Fibroblast of lung (primary cell): ENCODE data around the gene STX4. TPM values are rescaled to one million over a fixed set of nuclear protein-coding genes. Genes with fewer than 3 reads are reported as not detected.

ENCODE experiments used
- DNase-seq, 2 donors: peaks; one replicate each; pipeline versions ENCODE4 v3.0.0 to v3.0.0-alpha.2; 2010; ENCODE audit warnings: low read depth in 2 of 2
- H2AFZ ChIP-seq: 2 replicates; pipeline ENCODE4 v1.5.1; 2012; ENCODE audit warnings: low read length, control low read depth, inconsistent platforms
- H3K27ac ChIP-seq: 2 replicates; pipeline ENCODE4 v1.5.1; 2011; ENCODE audit warnings: low read length, control low read depth; ENCODE audit not compliant: insufficient read depth
- H3K27me3 ChIP-seq: 2 replicates; pipeline ENCODE4 v1.5.1; 2011; ENCODE audit warnings: mild to moderate bottlenecking, low read length; ENCODE audit not compliant: control insufficient read depth, insufficient read depth
- H3K36me3 ChIP-seq: 2 replicates; pipeline ENCODE4 v1.5.1; 2011; ENCODE audit warnings: low read length; ENCODE audit not compliant: control insufficient read depth, insufficient read depth
- H3K4me1 ChIP-seq: 2 replicates; pipeline ENCODE4 v1.5.1; 2011; ENCODE audit warnings: low read length; ENCODE audit not compliant: control insufficient read depth, insufficient read depth; ENCODE audit errors: extremely low read depth
- H3K4me2 ChIP-seq: 2 replicates; pipeline ENCODE4 v1.5.1; 2011; ENCODE audit warnings: low read length, control low read depth; ENCODE audit not compliant: insufficient read depth; ENCODE audit errors: extremely low read depth
- H3K4me3 ChIP-seq, 4 experiments: fragments of 200-600 bp in 1 of 4; sonication (generic) in 1 of 4; replicated peaks in 1 of 4; 2 replicates each; pipeline ENCODE4 v1.5.1; 2011 to 2016; ENCODE audit warnings: low read length in 4 of 4, low read depth in 3 of 4, mild to moderate bottlenecking in 3 of 4, control low read depth in 2 of 4, inconsistent platforms in 1 of 4, mixed read lengths in 1 of 4; ENCODE audit not compliant: insufficient read depth in 1 of 4; ENCODE audit errors: control extremely low read depth in 1 of 4
- H3K79me2 ChIP-seq: 2 replicates; pipeline ENCODE4 v1.5.1; 2012; ENCODE audit warnings: mild to moderate bottlenecking, low read length, inconsistent platforms; ENCODE audit not compliant: control insufficient read depth, insufficient read depth
- H3K9ac ChIP-seq: 2 replicates; pipeline ENCODE4 v1.5.1; 2011; ENCODE audit warnings: mild to moderate bottlenecking, low read length, control low read depth; ENCODE audit not compliant: insufficient read depth
- H3K9me3 ChIP-seq: 2 replicates; pipeline ENCODE4 v1.5.1; 2012; ENCODE audit warnings: low read depth, low read length; ENCODE audit not compliant: control insufficient read depth, insufficient read depth
- H4K20me1 ChIP-seq: 2 replicates; pipeline ENCODE4 v1.5.1; 2011; ENCODE audit warnings: low read length; ENCODE audit not compliant: control insufficient read depth, insufficient read depth; ENCODE audit errors: extremely low read depth
- EZH2 ChIP-seq: IDR thresholded peaks from 2 replicates; pipeline ENCODE4 v1.5.1; 2012; ENCODE audit warnings: low read length, control low read depth, mild to moderate bottlenecking; ENCODE audit errors: missing control alignments
- polyA plus RNA-seq, 2 donors: library from polyadenylated mRNA; depleted of rRNA in 1 of 2; stranded (reverse) in 1 of 2; unstranded in 1 of 2; fragments of >200 nt; gene quantifications; 2 replicates each; pipeline ENCODE4 v1.2.1, GENCODE V29; 2011 to 2012; ENCODE audit warnings: missing spikeins in 1 of 2
- total RNA-seq: library from RNA; depleted of rRNA; stranded (reverse); fragments of >200 nt; gene quantifications from 2 replicates; pipeline ENCODE4 v1.2.1, GENCODE V29; 2014
- TF ChIP-seq, protein P1 (sequence below), 2 donors: IDR thresholded peaks in 1 of 2; conservative IDR thresholded peaks in 1 of 2; 1 replicate in 1 of 2; 2 replicates in 1 of 2; pipeline ENCODE4 v1.5.1; 2011 to 2012; ENCODE audit warnings: low read length in 2 of 2, control low read depth in 1 of 2, inconsistent platforms in 1 of 2, low read depth in 1 of 2, mild to moderate bottlenecking in 1 of 2

Gene STX4
- total and polyA plus RNA-seq, 2 donors (not counting 1 experiment from before 2014, with no cell fraction given): 37.5 to 42.8 TPM

GRCh38 chr16:31087971-31088370 lies 54.6 kb downstream of the STX4 start:
- no peak for DNase-seq
- Histone ChIP-seq H3K4me2 (no peak overlapping the region), H3K27ac (no peak overlapping the region), H3K9ac (no peak overlapping the region), H2AFZ (no peak overlapping the region), H3K36me3 (peaks cover 22% of the 10 kb centered on the region), H3K27me3 (no peaks in the 10 kb centered on the region), H3K9me3 (no peaks in the 10 kb centered on the region), H3K79me2 (peaks cover 11% of the 10 kb centered on the region), H4K20me1 (no peaks in the 10 kb centered on the region), H3K4me1 (peaks cover 3% of the 10 kb centered on the region), H3K4me3 (no peak overlapping the region)
- TF ChIP-seq EZH2: no peak
- TF ChIP-seq, protein P1, sequence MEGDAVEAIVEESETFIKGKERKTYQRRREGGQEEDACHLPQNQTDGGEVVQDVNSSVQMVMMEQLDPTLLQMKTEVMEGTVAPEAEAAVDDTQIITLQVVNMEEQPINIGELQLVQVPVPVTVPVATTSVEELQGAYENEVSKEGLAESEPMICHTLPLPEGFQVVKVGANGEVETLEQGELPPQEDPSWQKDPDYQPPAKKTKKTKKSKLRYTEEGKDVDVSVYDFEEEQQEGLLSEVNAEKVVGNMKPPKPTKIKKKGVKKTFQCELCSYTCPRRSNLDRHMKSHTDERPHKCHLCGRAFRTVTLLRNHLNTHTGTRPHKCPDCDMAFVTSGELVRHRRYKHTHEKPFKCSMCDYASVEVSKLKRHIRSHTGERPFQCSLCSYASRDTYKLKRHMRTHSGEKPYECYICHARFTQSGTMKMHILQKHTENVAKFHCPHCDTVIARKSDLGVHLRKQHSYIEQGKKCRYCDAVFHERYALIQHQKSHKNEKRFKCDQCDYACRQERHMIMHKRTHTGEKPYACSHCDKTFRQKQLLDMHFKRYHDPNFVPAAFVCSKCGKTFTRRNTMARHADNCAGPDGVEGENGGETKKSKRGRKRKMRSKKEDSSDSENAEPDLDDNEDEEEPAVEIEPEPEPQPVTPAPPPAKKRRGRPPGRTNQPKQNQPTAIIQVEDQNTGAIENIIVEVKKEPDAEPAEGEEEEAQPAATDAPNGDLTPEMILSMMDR (conservative IDR thresholded peaks at IDR 0.05 in 1 of 2, IDR thresholded peaks at IDR 0.05 in 1 of 2; ENCODE audit: low read depth in 1 of 2, low read length in 2 of 2): no peak

- DNase-seq: no peak
- peaks cover 15% of the 10 kb centered on the region for H3K79me2 ChIP-seq
- no peak within 1 kb of the TSS for H3K9ac ChIP-seq
- peaks cover 3% of the 10 kb centered on the region for H3K4me1 ChIP-seq
- H3K4me2 ChIP-seq: no peak within 1 kb of the TSS
- peaks cover 22% of the 10 kb centered on the region for H3K36me3 ChIP-seq
- H3K27ac ChIP-seq: no peak within 1 kb of the TSS
- no peak within 1 kb of the TSS for H2AFZ ChIP-seq
- H3K9me3 ChIP-seq: no peaks in the 10 kb centered on the region
- TF ChIP-seq, protein P1 (conservative IDR thresholded peaks at IDR 0.05 in 1 of 2, IDR thresholded peaks at IDR 0.05 in 1 of 2; ENCODE audit: low read depth in 1 of 2, low read length in 2 of 2): no peak
- no peak for TF ChIP-seq EZH2
- H4K20me1 ChIP-seq: no peaks in the 10 kb centered on the region
- no peaks in the 10 kb centered on the region for H3K27me3 ChIP-seq
- no peak within 1 kb of the TSS for H3K4me3 ChIP-seq
Measured at GRCh38 chr16:31088459-31089183, 55.3 kb downstream of the STX4 start, which contains the start of gene PRSS53. TSS of gene PRSS53 (minus strand) at chr16:31088943. CDS start at chr16:31088809, 134 bp downstream.

- Histone ChIP-seq H3K4me3 (no peak overlapping the region), H3K79me2 (peaks cover 20% of the 10 kb centered on the region), H3K4me1 (peaks cover 3% of the 10 kb centered on the region), H4K20me1 (no peaks in the 10 kb centered on the region), H3K27ac (no peak overlapping the region), H3K27me3 (no peaks in the 10 kb centered on the region), H3K9me3 (no peaks in the 10 kb centered on the region), H3K4me2 (no peak overlapping the region), H3K36me3 (peaks cover 19% of the 10 kb centered on the region), H2AFZ (no peak overlapping the region), H3K9ac (no peak overlapping the region)
- TF ChIP-seq EZH2: no peak
- TF ChIP-seq, protein P1 (conservative IDR thresholded peaks at IDR 0.05 in 1 of 2, IDR thresholded peaks at IDR 0.05 in 1 of 2; ENCODE audit: low read depth in 1 of 2, low read length in 2 of 2): no peak
- no peak for DNase-seq
Measured at GRCh38 chr16:31089199-31089598, 55.8 kb downstream of the STX4 start.

Other genes with a start within 250 kb of the STX4 start
- gene ZNF629, start 246.4 kb upstream of the STX4 start, total RNA-seq: 6.4 and 7.3 TPM in 2 replicates
- 5.8 and 6.2 TPM in 2 replicates for gene ZNF629, start 246.4 kb upstream of the STX4 start, polyA plus RNA-seq
- 28.2 and 31.3 TPM in 2 replicates for gene BCL7C, start 139.5 kb upstream of the STX4 start, total RNA-seq
- 24.8 and 25.6 TPM in 2 replicates for gene BCL7C, start 139.5 kb upstream of the STX4 start, polyA plus RNA-seq
- 1.8 and 5.3 TPM in 2 replicates for gene CTF1, start 136.9 kb upstream of the STX4 start, total RNA-seq
- 8.8 and 9.8 TPM in 2 replicates for gene CTF1, start 136.9 kb upstream of the STX4 start, polyA plus RNA-seq
- gene FBXL19, start 110.0 kb upstream of the STX4 start, total RNA-seq: 13.1 and 14.5 TPM in 2 replicates
- gene FBXL19, start 110.0 kb upstream of the STX4 start, polyA plus RNA-seq: 3.1 and 3.9 TPM in 2 replicates
- gene ORAI3, start 84.5 kb upstream of the STX4 start, total RNA-seq: 44.2 and 74.1 TPM in 2 replicates
- gene ORAI3, start 84.5 kb upstream of the STX4 start, polyA plus RNA-seq: 24.6 and 41.1 TPM in 2 replicates
- 1.5 and 3.5 TPM in 2 replicates for gene SETD1A, start 75.8 kb upstream of the STX4 start, total RNA-seq
- gene SETD1A, start 75.8 kb upstream of the STX4 start, polyA plus RNA-seq: 1.4 and 2.3 TPM in 2 replicates
- gene HSD3B7, start 48.4 kb upstream of the STX4 start, total RNA-seq: 32.9 and 47.9 TPM in 2 replicates
- gene HSD3B7, start 48.4 kb upstream of the STX4 start, polyA plus RNA-seq: 13.2 and 15.9 TPM in 2 replicates
- gene STX1B, start 22.9 kb upstream of the STX4 start, total RNA-seq: 1.3 and 2.1 TPM in 2 replicates
- 1.3 and 4.2 TPM in 2 replicates for gene STX1B, start 22.9 kb upstream of the STX4 start, polyA plus RNA-seq
- 9.0 and 12.1 TPM in 2 replicates for gene ZNF668, start 40.7 kb downstream of the STX4 start, total RNA-seq
- gene ZNF668, start 40.7 kb downstream of the STX4 start, polyA plus RNA-seq: 8.1 and 13.8 TPM in 2 replicates
- 12.3 and 13.2 TPM in 2 replicates for gene ZNF646, start 40.9 kb downstream of the STX4 start, total RNA-seq
- gene ZNF646, start 40.9 kb downstream of the STX4 start, polyA plus RNA-seq: 2.6 and 2.7 TPM in 2 replicates
- 1.0 and 1.7 TPM in 2 replicates for gene PRSS53, start 55.4 kb downstream of the STX4 start, total RNA-seq
- gene PRSS53, start 55.4 kb downstream of the STX4 start, polyA plus RNA-seq: 0.61 and 0.78 TPM in 2 replicates
- gene VKORC1, start 61.2 kb downstream of the STX4 start, total RNA-seq: 94.0 and 118 TPM in 2 replicates
- 264 and 301 TPM in 2 replicates for gene VKORC1, start 61.2 kb downstream of the STX4 start, polyA plus RNA-seq
- gene BCKDK, start 74.8 kb downstream of the STX4 start, total RNA-seq: 12.6 and 18.5 TPM in 2 replicates
- gene BCKDK, start 74.8 kb downstream of the STX4 start, polyA plus RNA-seq: 34.8 and 42.2 TPM in 2 replicates
- gene KAT8, start 84.1 kb downstream of the STX4 start, total RNA-seq: 30.4 and 39.3 TPM in 2 replicates
- gene KAT8, start 84.1 kb downstream of the STX4 start, polyA plus RNA-seq: 19.7 and 23.9 TPM in 2 replicates
- gene PRSS8, start 102.2 kb downstream of the STX4 start, total RNA-seq: not detected in 2 replicates
- not detected in 2 replicates for gene PRSS8, start 102.2 kb downstream of the STX4 start, polyA plus RNA-seq
- 0.17 TPM in 1 of 2 replicates, not detected in the other for gene PRSS36, start 116.5 kb downstream of the STX4 start, total RNA-seq
- gene PRSS36, start 116.5 kb downstream of the STX4 start, polyA plus RNA-seq: 0.10 and 0.20 TPM in 2 replicates
- 34.4 and 44.3 TPM in 2 replicates for gene FUS, start 146.6 kb downstream of the STX4 start, total RNA-seq
- 199 and 263 TPM in 2 replicates for gene FUS, start 146.6 kb downstream of the STX4 start, polyA plus RNA-seq
- 103 and 109 TPM in 2 replicates for gene PYCARD, start 169.2 kb downstream of the STX4 start, total RNA-seq
- gene PYCARD, start 169.2 kb downstream of the STX4 start, polyA plus RNA-seq: 15.4 and 18.4 TPM in 2 replicates
- gene TRIM72, start 180.6 kb downstream of the STX4 start, total RNA-seq: under 0.01 TPM in 1 of 2 replicates, not detected in the other
- not detected in 2 replicates for gene TRIM72, start 180.6 kb downstream of the STX4 start, polyA plus RNA-seq
- gene PYDC1, start 183.6 kb downstream of the STX4 start, total RNA-seq: not detected in 2 replicates
- not detected in 2 replicates for gene PYDC1, start 183.6 kb downstream of the STX4 start, polyA plus RNA-seq
- gene ITGAM, start 226.4 kb downstream of the STX4 start, total RNA-seq: under 0.01 TPM in 1 of 2 replicates, not detected in the other
- 0.02 TPM in 1 of 2 replicates, not detected in the other for gene ITGAM, start 226.4 kb downstream of the STX4 start, polyA plus RNA-seq